ENCODE data around the gene KLHL9. TPM values are rescaled to one million over a fixed set of nuclear protein-coding genes. Genes with fewer than 3 reads are reported as not detected.
"Not testable (repeated sequence)": the region's sequence is repeated elsewhere in the genome, so short reads cannot be mapped to it uniquely, and the experiment has no call there.

KLHL9 gene, protein sequence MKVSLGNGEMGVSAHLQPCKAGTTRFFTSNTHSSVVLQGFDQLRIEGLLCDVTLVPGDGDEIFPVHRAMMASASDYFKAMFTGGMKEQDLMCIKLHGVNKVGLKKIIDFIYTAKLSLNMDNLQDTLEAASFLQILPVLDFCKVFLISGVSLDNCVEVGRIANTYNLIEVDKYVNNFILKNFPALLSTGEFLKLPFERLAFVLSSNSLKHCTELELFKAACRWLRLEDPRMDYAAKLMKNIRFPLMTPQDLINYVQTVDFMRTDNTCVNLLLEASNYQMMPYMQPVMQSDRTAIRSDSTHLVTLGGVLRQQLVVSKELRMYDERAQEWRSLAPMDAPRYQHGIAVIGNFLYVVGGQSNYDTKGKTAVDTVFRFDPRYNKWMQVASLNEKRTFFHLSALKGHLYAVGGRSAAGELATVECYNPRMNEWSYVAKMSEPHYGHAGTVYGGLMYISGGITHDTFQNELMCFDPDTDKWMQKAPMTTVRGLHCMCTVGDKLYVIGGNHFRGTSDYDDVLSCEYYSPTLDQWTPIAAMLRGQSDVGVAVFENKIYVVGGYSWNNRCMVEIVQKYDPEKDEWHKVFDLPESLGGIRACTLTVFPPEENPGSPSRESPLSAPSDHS
- 10 to 100 TPM; 15.9 to 16.9 TPM for total RNA-seq

DNA sequence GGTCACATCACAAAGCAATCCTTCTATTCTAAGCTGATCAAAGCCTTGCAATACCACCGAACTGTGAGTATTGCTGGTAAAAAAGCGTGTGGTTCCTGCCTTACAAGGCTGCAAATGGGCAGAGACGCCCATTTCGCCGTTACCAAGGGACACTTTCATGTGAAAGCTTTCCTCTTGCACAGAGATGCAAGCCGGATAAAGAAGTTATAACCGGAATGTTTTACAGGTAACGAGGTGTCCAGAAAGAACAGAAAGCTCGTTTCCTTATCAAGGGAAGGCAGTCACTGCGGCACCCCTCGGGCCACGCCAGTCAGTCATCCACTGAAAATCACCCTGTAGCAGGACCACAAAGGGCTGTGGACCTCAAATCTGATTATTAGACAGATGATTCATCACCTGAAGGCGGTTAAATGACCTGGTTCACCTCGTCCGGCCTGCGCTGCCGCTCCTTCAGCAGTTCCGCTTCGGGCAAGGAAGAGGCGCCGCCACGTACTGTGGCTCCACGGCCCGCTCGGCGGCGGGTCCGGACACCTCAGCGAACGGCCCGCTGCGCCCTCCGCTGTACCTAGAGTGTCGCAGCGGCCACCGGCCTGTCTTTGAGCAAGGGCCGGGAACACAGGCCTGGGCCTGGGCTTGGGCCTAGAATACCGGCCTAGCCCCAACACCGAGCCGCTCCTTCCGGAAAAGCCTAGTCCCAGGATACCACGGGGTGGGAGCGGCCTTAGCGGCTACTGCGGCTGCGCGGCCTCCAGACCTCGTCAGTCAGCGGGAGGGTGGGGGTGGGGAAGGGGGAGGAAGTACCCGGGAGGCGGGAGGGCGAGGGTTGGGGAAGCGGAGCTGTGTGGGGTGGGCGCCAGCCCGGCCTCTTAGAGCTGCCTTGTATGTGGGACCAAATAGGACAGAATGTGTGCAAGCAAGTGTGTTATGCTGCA, at the start of gene KLHL9:
KLHL9 (minus strand) TSS at position 704 of the 932 bp plus-strand sequence; CDS start at position 159, 545 bp downstream.
- peak within 1 kb of the TSS; percentile 89 to 99 for H3K4me3 Mint-ChIP-seq
- peaks cover 11% of the 10 kb centered on the region for H3K27me3 Mint-ChIP-seq (ENCODE audit: low read depth)
- H3K36me3 Mint-ChIP-seq (ENCODE audit: insufficient read depth in 2 of 2) = peaks cover 4 to 5% of the 10 kb centered on the region in 2 donors
- H3K27ac Mint-ChIP-seq = peak within 1 kb of the TSS; percentile 93
- H3K9me3 Mint-ChIP-seq = no peaks in the 10 kb centered on the region
- peaks cover 57% of the 10 kb centered on the region for H3K4me1 Mint-ChIP-seq (ENCODE audit: low read depth)
- DNase-seq (peak; percentile 82 to 87), ATAC-seq (replicated peaks in 1 of 2) (peak; percentile 90 to 91)

DNA sequence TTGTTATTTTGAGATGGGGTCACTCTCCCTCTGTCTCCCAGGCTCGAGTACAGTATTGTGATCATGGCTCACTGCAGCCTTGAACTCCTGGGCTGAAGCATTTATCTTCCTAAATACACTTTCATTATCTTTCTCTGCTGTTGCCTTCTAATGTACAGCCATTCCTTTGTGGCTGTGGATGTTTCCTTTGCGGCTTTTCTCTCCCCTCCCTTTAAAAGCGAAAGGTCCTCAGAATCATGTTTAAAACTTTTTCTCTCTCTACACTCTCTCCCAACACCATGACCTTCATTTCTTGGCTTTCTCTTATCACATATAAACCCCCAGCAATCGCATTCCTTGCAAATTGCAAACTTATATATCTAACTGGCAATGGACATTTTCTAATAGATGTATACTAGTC, 48.4 kb upstream of the KLHL9 start:
- Mint-ChIP-seq H3K36me3 (ENCODE audit: insufficient read depth in 2 of 2) (no peaks in the 10 kb centered on the region), H3K27me3 (ENCODE audit: low read depth) (peaks cover 41% of the 10 kb centered on the region), H3K4me3 (peak overlapping the region in 1 of 2 donors; percentile 10), H3K9me3 (no peaks in the 10 kb centered on the region), H3K4me1 (ENCODE audit: low read depth) (peaks cover 11% of the 10 kb centered on the region), H3K27ac (no peak overlapping the region)
- DNase-seq = no peak
- ATAC-seq (replicated peaks in 1 of 2) = no peak

DNA sequence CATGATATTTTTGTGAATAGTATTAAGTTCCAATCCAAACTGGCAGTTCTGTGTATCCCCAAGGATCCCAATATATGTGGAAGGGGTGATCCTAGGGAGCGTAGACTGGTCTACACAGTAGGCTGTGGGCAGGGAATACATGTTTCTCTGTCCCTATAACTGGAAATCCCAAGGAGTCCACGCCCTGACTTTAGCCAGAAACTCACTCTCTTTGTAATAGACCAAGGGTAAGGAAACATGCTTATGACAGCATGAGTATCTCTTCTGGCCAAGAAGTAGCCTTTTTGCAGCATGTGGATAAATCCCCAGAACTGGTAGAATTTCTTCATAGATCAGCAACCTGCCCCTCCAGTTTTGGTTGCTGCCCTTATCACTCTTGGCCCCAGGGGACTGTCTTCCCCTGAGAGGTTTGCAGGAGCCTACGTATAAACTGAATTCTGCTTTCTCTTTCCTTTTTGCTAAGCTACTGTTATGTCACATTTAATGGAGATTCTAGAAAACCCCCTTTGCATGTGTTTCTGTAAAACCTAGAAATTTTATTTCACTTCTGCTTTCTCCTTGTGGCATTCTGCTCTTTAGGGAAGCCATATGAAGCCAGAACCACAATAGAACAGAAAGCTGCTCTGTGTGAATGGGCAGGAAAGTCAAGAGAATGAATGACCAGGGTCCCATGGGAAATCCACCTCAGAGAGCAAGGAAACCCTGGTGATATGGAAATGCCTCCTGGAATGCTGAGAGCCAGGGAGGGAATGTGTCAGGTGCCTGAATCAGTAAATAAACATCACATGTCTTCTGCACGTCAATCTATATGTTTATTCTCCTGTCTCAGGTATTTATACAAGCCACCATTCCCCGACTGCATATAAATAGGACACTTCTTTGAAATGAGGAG, 46.5 kb upstream of the KLHL9 start:
- H3K27ac Mint-ChIP-seq = no peak overlapping the region

DNA sequence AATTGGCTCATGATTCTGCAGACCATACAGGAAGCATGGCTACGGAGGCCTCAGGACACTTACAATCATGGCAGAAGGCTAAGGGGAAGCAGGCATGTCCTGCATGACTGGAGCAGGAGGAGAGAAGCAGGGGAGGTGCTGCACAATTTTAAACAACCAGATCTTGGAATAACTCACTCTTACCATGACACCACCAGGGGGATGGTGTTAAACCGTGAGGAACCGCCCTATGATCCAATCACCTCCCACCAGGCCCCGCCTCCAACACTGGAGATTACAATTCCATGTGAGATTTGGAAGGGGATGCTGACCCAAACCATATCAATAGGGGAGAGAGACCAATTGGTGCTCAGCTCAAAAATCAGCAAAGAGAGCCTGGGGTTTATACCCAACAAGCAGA, 36.3 kb upstream of the KLHL9 start:
- not testable (repeated sequence) for H3K36me3 Mint-ChIP-seq (ENCODE audit: insufficient read depth in 2 of 2); DNase-seq; H3K4me1 Mint-ChIP-seq (ENCODE audit: low read depth); H3K9me3 Mint-ChIP-seq; H3K4me3 Mint-ChIP-seq; H3K27ac Mint-ChIP-seq; ATAC-seq (replicated peaks in 1 of 2)
- peaks cover 26% of the 10 kb centered on the region for H3K27me3 Mint-ChIP-seq (ENCODE audit: low read depth)

More for the DNA sequence above, 46.5 kb upstream of the KLHL9 start:
- Mint-ChIP-seq H3K9me3 (no peaks in the 10 kb centered on the region), H3K4me1 (ENCODE audit: low read depth) (peaks cover 11% of the 10 kb centered on the region), H3K27me3 (ENCODE audit: low read depth) (peaks cover 38% of the 10 kb centered on the region), H3K4me3 (peak overlapping the region; percentile 34 to 48), H3K36me3 (ENCODE audit: insufficient read depth in 2 of 2) (no peaks in the 10 kb centered on the region)
- DNase-seq (peak; percentile 10 to 19), ATAC-seq (replicated peaks in 1 of 2) (peak; percentile 88 to 92)

DNA sequence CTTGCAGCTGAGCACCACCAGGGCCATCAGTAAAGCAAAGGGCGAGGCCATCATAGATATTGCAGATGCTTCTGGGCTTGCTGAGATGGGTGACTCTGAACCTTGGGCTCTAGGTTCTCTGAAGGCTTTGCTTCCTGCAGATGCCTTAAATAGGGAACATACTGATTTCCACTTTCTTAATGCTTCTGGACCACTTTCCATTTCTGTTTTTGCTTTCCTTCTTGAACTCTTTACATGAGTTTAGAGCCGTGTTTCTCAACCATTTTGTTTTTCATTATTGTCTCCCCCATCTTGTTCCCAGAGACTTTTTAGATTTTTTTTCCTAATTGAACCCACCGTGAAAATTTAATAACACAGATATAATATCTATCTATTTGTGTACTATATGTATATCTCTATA, 32.8 kb upstream of the KLHL9 start, which contains the start of gene IFNA13:
IFNA13 (minus strand) TSS at position 101 of the 400 bp plus-strand sequence; CDS start at position 54, 47 bp downstream.
- Mint-ChIP-seq H3K27ac (no peak within 1 kb of the TSS), H3K27me3 (ENCODE audit: low read depth) (peaks cover 31% of the 10 kb centered on the region), H3K4me3 (no peak within 1 kb of the TSS), H3K9me3 (no peaks in the 10 kb centered on the region), H3K4me1 (ENCODE audit: low read depth) (no peaks in the 10 kb centered on the region), H3K36me3 (ENCODE audit: insufficient read depth in 2 of 2) (no peaks in the 10 kb centered on the region)
- DNase-seq (no peak), ATAC-seq (replicated peaks in 1 of 2) (no peak)

DNA sequence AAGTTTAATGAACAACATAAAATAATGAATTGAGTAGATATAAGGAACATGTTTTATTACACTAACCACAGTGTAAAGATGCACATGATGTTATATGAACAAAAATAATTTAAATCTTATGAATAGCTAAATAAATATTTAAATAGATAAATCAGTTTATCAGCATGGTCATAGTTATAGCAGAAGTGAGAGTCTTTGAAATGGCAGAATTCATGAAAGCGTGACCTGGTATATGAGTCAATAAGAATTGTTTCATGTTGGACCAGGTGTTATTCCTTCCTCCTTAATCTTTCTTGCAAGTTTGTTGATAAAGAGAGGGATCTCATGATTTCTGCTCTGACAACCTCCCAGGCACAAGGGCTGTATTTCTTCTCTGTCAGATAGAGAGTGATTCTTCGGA, 32.0 kb upstream of the KLHL9 start:
- not testable (repeated sequence) for H3K4me3 Mint-ChIP-seq; ATAC-seq (replicated peaks in 1 of 2); H3K9me3 Mint-ChIP-seq; DNase-seq; H3K4me1 Mint-ChIP-seq (ENCODE audit: low read depth); H3K27ac Mint-ChIP-seq; H3K36me3 Mint-ChIP-seq (ENCODE audit: insufficient read depth in 2 of 2)
- peaks cover 27% of the 10 kb centered on the region for H3K27me3 Mint-ChIP-seq (ENCODE audit: low read depth)

DNA sequence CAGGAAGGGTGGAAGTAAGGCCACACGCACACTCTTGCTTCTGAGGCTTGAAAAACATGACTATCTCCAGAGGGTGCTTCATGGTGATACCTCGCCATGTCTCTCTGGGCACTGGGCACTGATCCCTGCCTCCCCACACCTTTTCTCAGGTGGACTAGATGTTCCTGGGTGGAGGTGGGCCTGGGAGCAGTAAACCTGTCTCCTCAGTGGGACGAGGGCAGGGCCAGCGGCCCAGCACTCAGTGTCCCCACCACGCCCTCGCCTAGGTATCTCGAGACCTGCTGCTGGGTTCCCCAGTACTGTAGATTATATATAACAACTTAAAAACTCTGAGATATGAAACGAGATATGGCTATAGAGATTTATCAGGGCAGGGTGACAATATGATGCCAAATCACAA, 27.1 kb upstream of the KLHL9 start:
- no peaks in the 10 kb centered on the region for H3K9me3 Mint-ChIP-seq
- no peak overlapping the region for H3K27ac Mint-ChIP-seq
- H3K4me1 Mint-ChIP-seq (ENCODE audit: low read depth) = peaks cover 17% of the 10 kb centered on the region
- ATAC-seq (replicated peaks in 1 of 2) (no peak), DNase-seq (no peak)
- H3K36me3 Mint-ChIP-seq (ENCODE audit: insufficient read depth in 2 of 2) = peaks cover 0 to under 1% of the 10 kb centered on the region in 2 donors
- H3K27me3 Mint-ChIP-seq (ENCODE audit: low read depth) = peaks cover 31% of the 10 kb centered on the region
- H3K4me3 Mint-ChIP-seq = no peak overlapping the region

DNA sequence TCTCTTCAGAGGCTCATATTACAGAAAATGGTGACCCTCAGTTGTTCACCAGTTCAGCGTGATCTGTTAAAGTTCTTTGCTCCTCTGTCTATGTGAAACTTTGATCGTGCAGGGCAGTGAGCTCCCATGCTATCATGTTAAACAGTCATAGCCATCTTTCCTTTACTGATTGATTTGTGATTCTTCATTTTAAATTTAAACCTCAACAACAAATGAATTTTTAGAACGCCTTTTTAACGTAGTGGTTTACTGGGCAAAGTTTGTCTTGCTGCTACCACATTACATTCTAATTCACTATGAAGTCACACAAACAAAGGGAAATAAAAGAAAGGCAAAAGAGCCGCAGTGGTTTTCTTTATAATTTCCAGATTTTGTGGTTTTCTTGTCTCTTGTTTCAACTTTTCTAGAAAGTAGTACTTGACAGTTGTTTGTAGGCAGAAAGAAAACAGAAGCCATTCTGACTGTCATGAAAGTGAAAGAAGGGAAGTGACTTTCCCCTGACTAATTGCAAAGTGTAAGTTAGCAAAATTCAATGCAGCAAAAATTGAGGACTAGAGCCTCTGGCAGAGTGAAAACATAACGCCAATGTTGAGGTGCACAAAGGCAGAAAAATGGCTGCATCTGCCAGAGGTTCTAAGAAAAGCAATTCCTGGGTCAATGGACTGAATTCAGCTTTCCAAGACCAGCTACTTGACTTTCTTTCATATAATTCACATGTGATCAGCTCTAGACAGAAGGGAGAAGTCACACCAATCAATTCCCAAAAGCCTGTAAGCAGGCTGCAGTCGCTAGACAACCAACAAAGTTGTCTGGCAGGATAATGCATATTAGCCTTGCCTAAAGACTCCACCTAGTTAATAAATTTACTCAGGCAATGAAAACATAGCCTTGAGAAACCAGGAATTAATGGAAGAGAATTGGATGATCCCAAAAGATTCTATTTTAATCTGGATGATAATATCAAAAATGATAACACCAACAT, 22.6 kb upstream of the KLHL9 start:
- ATAC-seq (replicated peaks in 1 of 2) (peak; percentile 91), DNase-seq (peak; percentile 14 to 16)
- Mint-ChIP-seq H3K27ac (peak overlapping the region; percentile 83), H3K4me1 (ENCODE audit: low read depth) (peaks cover 21% of the 10 kb centered on the region), H3K27me3 (ENCODE audit: low read depth) (peaks cover 37% of the 10 kb centered on the region), H3K36me3 (ENCODE audit: insufficient read depth in 2 of 2) (peaks cover 6 to 9% of the 10 kb centered on the region in 2 donors), H3K4me3 (peak overlapping the region; percentile 74 to 77), H3K9me3 (peaks cover 5 to 6% of the 10 kb centered on the region in 2 donors)

DNA sequence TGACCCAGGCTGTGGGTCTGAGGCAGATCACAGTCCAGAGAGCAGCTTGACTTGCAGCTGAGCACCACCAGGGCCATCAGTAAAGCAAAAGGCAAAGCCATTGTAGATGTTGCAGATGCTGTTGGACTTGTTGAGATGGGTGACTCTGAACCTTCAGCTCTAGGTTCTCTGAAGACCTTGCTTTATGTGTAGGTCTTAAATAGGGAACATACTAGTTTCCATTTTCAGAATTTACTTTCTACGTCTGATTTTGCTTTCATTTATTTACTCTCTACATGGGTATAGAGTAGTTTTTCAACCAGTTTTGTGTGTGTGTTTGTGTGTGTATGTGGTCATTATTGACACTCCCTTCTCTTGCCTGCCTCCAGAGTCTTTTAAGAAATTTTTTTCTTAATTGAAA, 15.6 kb upstream of the KLHL9 start, which contains the start of gene IFNA6:
IFNA6 (minus strand) TSS at position 101 of the 400 bp plus-strand sequence; CDS start at position 101, 0 bp downstream.
- Mint-ChIP-seq H3K4me1 (ENCODE audit: low read depth) (no peaks in the 10 kb centered on the region), H3K36me3 (ENCODE audit: insufficient read depth in 2 of 2) (peaks cover 6 to 8% of the 10 kb centered on the region in 2 donors), H3K27me3 (ENCODE audit: low read depth) (peaks cover 46% of the 10 kb centered on the region), H3K9me3 (peaks cover 5 to 6% of the 10 kb centered on the region in 2 donors), H3K4me3 (no peak within 1 kb of the TSS), H3K27ac (no peak within 1 kb of the TSS)
- DNase-seq (no peak), ATAC-seq (replicated peaks in 1 of 2) (no peak)

DNA sequence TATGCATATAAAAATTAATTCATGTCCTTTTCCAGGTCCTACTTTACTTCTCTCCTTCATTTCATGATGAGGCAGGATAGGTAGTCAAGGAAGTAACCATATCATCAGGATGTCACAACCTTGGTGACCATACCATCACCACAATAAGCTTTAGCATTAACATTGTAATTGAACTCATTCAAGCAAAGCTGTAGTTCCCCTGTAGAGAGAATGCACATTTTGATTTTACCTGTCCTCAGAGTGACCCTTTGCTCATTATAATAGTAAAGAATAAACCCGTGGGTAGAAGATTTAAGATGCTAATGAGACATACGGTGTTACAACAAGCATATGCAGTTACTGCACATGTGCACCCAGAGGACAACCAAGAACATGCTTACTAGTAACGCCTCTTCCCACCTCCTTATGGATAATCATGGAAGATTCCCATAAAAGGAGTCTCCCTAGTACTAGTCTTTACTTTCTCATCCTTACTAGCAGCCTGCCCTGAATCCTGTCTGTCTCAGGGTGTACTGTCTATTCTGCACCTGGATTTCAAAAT, 13.3 kb upstream of the KLHL9 start:
- Mint-ChIP-seq H3K4me1 (ENCODE audit: low read depth) (no peaks in the 10 kb centered on the region), H3K27ac (no peak overlapping the region), H3K4me3 (no peak overlapping the region), H3K36me3 (ENCODE audit: insufficient read depth in 2 of 2) (peaks cover 5 to 7% of the 10 kb centered on the region in 2 donors), H3K9me3 (peaks cover 0 to 3% of the 10 kb centered on the region in 2 donors), H3K27me3 (ENCODE audit: low read depth) (peaks cover 39% of the 10 kb centered on the region)
- no peak for ATAC-seq (replicated peaks in 1 of 2)
- DNase-seq = no peak

DNA sequence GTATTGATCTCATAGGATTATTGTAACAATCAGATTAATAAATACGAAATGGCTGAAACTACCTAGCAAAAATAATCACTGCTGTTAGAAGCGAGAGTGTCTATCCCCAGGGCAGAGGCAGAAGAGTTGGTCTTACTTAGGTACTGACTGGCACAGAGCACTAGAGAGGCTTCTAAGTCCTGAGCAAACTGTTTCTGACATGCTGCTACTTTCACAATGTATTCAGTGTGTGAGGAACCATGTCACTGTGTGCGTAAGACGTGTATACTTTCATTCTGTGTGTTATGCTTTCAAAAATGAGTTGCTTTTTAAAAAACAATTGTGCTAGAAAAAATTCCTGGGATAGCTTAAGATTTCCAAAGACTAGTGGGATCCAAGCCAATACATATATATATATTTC, 5.5 kb upstream of the KLHL9 start:
- no peak overlapping the region for H3K4me3 Mint-ChIP-seq
- ATAC-seq (replicated peaks in 1 of 2) (no peak), DNase-seq (no peak)
- peaks cover 0 to 3% of the 10 kb centered on the region in 2 donors for H3K9me3 Mint-ChIP-seq
- H3K27me3 Mint-ChIP-seq (ENCODE audit: low read depth) = peaks cover 46% of the 10 kb centered on the region
- H3K4me1 Mint-ChIP-seq (ENCODE audit: low read depth) = peaks cover 11% of the 10 kb centered on the region
- peaks cover 5 to 7% of the 10 kb centered on the region in 2 donors for H3K36me3 Mint-ChIP-seq (ENCODE audit: insufficient read depth in 2 of 2)
- H3K27ac Mint-ChIP-seq = no peak overlapping the region
